NCI-H510A (cell line): ENCODE data around the gene NR1H3.
A peak's percentile ranks its signal among the peaks of the same experiment; 100 is the strongest.

Source experiments
- DNase-seq: peaks from one replicate; lab custom pipeline; 2025; lab: John Stamatoyannopoulos, UW

The NR1H3 gene

DNA sequence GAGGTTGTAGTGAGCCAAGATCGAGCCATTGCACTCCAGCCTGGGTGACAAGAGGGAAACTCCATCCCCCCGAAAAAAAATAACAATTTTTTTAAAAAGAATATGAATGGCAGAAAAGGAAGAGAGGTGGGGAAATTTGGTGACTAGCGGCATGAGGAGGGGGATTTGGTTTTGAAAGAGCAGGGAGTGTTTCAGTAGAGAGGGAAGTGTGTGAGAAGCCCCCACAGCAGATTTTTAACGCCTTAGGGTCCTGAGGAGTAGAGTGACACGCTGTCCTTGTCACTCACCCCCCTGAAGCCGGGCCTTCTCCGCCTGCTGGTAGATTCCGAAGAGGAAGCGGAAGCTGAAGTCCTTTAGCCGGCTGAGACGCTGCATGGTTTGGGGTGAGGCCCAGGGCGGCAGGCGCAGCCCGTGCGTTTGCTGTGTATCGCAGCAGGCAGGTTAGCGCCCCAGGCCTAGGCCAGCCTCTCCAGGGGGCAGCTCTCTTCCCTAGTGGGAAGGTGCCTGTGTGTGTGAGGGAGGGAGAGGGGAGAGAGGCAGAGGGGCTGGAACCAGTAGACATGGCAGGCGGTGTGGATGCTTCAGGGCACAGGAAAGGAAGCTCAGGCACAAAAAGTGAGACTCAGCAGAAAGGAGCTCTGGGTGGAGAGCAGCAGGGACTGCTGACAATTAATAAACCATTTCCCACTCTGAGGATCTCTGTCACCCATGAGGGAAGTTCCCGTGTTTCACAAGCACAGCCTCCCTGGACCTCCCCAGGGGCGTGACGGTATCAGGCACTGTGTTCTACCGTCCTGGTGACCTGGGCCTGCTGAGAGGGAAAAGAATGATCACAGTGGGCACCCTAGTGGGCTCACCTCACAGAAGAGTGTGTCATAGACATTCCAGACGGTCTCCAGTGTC lies 13.1 kb upstream of the NR1H3 start:
- no peak for DNase-seq

DNA sequence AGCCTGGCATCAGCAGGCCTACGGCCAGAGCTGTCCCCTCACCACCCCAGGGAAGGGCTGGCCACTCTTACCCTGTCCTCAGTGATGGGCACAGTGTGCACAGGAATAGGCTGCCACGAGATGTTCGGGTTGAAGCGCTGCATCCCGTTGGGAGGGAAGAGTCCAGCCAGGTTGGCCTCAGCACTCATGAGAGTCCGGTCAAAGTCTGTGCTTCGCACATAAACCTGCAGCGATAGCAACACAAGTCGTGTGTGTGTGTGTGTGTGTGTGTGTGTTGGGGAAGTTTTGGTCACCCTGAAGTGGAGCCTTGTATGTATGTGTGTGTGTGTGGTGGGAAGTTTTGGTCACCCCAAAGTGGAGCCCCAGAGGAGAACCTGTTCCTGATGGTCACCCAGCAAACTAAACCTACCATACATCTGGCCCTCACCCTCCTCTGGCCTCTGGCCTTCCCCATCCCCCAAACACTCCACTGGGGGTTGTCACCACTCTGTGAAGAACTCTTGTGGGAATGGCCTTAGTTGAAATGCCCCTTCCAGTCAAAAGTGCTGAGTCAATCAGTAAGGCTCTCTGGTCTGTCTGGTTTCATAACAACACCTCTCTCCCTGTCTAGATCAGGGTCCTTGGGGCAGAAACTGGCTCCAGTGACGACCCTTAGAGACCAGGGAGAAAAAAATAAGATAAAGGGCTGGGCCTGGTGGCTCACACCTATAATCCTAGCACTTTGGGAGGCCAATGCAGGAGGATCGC lies 12.0 kb upstream of the NR1H3 start:
- DNase-seq, result no peak

DNA sequence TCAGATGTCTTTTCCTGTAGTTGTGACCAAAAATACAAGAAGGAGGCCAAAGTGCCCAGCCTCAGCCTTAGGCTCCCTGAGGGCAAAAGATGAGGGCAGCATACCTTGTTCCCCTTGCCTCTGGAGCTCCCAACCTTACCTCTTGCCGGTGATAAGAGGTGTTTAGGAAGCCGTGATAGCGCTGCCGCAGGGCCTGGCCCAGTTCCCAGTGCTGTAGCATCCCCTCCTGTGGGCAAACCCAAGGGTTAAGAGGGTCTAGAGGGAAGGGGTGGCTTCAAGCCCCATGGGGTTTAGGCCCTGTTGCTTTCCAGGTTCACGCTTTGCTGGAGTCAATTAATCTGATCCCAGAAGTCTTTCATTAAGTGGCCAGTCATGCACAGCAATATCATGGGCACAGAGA lies 10.3 kb upstream of the NR1H3 start:
- DNase-seq, result no peak

DNA sequence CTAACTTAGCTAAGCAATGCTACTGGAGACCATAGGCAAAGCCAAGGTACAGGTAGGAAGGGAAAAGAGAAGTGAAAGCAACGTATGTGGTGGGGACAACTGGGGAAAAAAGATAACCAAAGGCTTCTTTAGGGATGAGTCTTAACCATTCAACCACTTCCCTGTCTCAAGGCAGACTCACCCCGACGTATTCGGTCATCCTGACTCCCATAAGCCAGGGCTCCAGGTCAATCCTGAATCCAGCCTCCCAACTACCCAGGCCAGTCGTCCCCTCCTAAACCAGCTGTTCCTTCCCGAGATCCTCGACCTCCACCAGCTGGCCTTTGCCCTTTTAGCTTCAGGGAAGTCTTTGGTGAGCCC lies 9.5 kb upstream of the NR1H3 start:
- DNase-seq, result no peak

DNA sequence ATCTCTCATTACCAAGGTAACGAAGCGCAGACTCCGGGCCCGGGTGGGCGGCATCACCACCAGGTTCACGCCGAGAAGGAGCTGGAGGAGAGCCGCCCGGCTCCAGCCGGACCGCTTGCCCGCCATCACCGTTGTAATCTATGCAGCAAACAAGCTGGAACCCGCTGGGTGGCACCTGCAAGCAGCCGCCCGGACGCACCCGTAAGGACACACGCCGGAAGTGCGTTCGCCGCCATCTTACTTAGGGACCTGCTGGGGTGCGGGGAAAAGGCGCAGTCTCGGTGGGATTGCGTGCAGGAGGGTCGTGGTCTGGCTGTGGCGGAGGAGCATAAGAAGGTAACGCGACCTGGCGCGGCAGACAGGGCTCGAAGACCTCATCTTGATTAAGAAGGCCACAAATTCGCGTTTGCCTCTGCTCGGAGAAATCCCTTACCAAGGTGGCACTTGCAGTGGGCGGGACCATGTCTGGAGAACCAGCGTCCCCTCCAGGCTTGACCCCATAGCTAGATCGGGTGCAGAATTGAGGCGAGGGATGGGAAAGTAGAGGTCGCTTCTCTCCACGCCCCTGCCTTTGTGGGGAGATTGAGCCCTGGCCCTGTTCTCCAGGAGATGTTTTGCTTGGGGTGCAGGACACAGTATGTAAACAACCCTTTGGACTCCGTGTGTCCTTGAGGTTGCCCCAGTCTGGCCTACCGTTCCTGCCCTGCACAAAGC lies 9.0 kb upstream of the NR1H3 start, which contains the start of gene ACP2:
ACP2 (minus strand) TSS at position 151 of the 714 bp plus-strand sequence; CDS start at position 126, 25 bp downstream.
- peak; percentile 33 for DNase-seq

DNA sequence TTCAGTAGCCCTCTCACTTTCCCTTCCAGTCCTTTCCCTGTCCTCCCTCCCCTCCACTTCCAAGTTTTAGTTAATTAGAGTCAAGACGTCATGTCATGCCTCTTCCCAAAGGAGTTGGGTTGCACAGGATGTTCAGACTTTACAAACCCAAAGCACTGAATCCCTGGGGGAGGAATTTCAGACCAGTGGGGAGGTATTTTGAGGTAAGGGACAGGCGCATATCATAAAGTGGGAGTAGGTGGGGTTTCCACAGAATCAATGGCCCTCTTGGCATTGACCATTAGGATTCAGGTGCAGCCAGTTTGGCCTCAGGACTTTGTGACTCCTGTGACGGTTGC lies 8.4 kb upstream of the NR1H3 start:
- DNase-seq, result no peak

DNA sequence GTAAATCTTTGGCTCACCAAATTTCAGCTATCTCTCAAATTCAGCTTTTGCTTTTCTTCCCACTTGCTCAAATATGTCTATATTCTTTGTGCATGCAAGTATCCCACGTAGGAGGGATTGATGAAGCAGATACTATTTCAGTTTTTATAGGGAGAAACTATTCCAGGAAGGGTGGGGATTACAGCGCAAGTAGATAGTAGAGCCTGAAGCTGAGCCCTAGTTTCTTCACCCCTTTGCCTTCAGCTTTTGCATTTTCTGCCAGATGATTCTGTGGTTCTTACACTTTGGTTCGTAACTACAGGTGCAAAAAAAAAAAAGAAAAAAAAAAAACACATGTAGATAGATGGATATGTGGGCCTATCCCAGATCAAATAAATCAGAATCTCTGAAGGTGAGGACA lies 6.0 kb upstream of the NR1H3 start:
- no peak for DNase-seq

DNA sequence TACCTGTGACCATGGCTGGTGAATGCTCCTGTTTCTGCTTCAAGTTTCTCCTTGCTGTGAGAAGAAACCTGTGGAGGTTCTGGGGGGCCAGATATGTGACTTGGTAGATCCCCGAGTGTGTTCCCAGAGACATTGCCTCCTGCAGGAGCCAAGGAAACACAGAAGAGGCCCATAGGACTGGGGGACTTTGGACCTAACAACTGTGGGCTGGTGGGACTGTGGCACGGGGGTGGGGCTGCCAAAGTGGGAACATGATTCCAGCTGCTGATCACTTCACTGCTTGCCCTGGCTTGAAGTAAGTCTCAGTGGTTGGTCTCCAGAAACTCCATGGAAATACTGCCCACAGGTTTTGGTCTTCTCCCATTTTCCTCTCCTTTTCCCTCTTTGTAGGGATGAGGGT lies 4.1 kb upstream of the NR1H3 start:
- no peak for DNase-seq

DNA sequence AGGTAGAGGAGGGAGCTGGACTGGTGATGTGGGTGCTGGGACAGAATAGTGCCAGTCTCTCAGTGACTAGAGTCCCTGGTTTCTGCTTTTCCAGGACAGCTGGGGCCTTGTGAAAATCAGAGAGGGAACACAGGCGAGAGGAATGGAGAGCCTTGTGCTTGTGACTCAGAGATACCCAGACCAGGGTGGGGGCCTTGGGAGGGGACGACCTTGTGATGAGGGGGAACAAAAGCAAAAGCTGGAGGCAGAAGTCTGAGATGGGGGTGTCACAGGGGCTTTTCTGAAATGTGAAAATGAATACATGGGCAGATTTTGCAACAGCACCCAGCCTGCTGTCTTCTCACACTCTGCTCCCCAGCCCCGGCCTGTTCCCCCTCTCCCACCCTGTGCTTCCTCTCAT lies 3.4 kb upstream of the NR1H3 start:
- no peak for DNase-seq

DNA sequence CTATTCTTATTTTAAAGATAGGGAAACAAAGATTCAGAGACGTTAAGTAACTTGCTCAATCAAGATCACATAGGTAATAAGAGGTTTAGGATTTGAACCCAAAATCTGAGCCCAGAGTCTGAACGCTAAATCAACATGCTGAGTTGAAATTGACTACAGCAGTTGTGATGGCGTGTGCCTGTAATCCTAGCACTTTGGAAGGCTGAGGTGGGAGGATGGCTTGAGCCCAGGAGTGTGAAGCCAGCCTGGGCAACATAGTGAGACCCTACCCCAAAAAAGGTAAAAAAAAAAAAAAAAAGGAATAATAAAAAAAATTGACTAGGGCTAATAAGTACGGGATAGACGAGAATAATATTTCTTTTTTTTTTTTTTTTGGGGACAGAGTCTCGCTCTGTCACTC lies 1.4 kb upstream of the NR1H3 start:
- no peak for DNase-seq

- DNase-seq, result no peak
Observed at GRCh38 chr11:47257177-47257516, 649 bp upstream of the NR1H3 start.

GRCh38 chr11:47258317-47258902 lies 614 bp downstream of the NR1H3 start:
- DNase-seq, result no peak

GRCh38 chr11:47259232-47259977 lies 1.6 kb downstream of the NR1H3 start:
- no peak for DNase-seq

DNA sequence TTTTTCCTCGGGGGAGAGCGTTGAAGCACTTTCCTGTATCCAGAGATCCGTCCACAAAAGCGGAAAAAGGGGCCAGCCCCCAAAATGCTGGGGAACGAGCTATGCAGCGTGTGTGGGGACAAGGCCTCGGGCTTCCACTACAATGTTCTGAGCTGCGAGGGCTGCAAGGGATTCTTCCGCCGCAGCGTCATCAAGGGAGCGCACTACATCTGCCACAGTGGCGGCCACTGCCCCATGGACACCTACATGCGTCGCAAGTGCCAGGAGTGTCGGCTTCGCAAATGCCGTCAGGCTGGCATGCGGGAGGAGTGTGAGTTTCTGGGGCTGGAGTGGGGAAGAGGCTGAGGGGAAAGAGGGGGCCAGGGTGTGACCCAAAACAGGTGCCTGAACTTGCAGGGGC lies 2.6 kb downstream of the NR1H3 start:
- DNase-seq, result no peak

DNA sequence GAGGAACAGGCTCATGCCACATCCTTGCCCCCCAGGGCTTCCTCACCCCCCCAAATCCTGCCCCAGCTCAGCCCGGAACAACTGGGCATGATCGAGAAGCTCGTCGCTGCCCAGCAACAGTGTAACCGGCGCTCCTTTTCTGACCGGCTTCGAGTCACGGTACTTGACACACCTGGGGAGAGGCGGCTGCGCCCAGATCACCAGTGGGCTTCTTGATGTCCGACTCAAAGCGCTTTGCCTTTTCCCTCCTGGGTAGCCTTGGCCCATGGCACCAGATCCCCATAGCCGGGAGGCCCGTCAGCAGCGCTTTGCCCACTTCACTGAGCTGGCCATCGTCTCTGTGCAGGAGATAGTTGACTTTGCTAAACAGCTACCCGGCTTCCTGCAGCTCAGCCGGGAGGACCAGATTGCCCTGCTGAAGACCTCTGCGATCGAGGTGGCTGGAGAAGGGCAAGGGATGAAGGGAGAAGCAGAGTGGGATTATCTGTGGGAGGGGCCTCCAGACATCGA lies 3.5 kb downstream of the NR1H3 start:
- no peak for DNase-seq

DNA sequence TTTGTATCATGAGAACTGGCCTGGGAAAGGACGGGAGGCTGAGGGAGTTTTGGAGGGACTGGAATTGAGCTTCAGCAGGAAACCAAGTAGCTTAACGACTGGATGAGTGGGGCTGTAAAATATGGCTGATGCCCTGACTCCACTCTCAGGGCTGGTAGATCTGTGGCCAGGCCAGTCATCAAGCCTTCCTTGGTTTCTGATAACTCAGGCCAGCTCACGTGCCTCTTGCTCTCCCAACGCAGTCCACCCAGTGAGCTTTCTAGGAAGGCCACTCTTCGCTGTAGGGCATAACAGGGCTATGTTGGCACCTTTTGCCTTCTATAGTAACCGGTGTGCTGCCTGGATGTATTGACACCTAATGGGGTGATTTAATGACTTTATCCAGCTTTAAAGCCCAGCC lies 6.3 kb downstream of the NR1H3 start:
- DNase-seq, result no peak

GRCh38 chr11:47264521-47264920 lies 6.7 kb downstream of the NR1H3 start:
- no peak for DNase-seq

GRCh38 chr11:47267876-47268275 lies 10.1 kb downstream of the NR1H3 start:
- no peak for DNase-seq

- DNase-seq, result no peak
Observed at GRCh38 chr11:47268448-47269001, 10.7 kb downstream of the NR1H3 start.

DNA sequence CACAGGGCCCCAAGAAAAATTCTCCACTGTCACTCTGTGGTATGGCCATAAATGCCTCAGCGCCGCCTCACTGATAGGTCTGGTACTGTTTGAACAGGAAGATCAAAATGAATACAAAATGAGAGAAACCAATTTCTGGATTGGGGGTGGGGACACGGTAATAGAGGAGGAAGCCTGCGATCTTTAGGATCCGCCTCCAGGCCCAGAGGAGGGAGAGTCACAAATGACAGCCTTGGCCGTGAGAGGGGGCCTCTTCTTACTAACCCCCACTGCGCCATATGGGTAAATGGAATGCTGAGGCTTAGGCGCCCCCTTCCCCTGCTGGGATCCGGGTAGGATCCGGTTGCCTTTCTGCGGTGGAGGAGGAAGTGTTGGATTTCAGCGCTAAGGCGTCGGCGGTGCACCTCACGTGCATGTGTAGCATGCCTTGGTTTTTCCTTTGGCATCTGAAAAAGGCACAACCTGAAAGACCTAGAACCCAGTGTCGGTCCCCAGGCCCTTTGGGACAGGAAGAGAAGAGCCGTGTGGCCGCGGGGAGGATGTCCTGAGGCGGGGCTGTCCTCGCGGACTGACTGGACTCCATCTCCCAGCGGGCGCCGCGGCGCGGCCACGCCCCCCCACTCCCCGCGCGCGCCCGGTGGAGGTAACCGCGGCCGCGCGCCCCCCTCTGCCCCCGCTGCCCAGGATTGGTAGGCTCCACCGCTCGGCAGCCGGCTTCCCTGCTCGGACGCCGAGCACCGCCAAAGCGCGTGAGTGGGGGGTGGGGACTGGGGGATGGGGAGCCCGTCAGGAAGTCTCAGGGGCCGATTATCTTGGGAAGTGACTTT lies 11.4 kb downstream of the NR1H3 start:
- DNase-seq, result peak; percentile 31
